Spleen (tissue), 11 donors: ENCODE measurements around the gene AFDN. TPM values are rescaled to one million over a fixed set of nuclear protein-coding genes. Genes with fewer than 3 reads are reported as not detected.

Experiments used
- DNase-seq: peaks from one replicate; pipeline ENCODE4 v3.0.0-alpha.2; 2020
- H3K27ac ChIP-seq, 8 donors: fragments of 200-600 bp; sonication (generic) in 7 of 8; 1 replicate in 4 of 8; 2 replicates in 4 of 8; pipeline versions ENCODE4 v1.5.0 to v1.8.0; 2016 to 2021; ENCODE audit warnings: inconsistent platforms in 4 of 8, mild to moderate bottlenecking in 4 of 8, moderate library complexity in 1 of 8
- H3K27me3 ChIP-seq, 7 donors: fragments of 200-600 bp; sonication (generic) in 6 of 7; replicated peaks in 1 of 7; 1 replicate in 4 of 7; 2 replicates in 3 of 7; pipeline versions ENCODE4 v1.5.0 to v1.8.0; 2016 to 2021; ENCODE audit warnings: inconsistent platforms in 3 of 7, mild to moderate bottlenecking in 1 of 7
- H3K36me3 ChIP-seq, 6 donors: fragments of 200-600 bp; sonication (generic) in 5 of 6; 1 replicate in 4 of 6; 2 replicates in 2 of 6; pipeline versions ENCODE4 v1.5.0 to v1.8.0; 2016 to 2021; ENCODE audit warnings: inconsistent platforms in 2 of 6
- H3K4me1 ChIP-seq, 6 donors: fragments of 200-600 bp; sonication (generic) in 5 of 6; 1 replicate in 3 of 6; 2 replicates in 3 of 6; pipeline versions ENCODE4 v1.5.0 to v1.8.0; 2016 to 2021; ENCODE audit warnings: inconsistent platforms in 3 of 6
- H3K4me3 ChIP-seq, 8 donors: fragments of 200-600 bp; sonication (generic) in 7 of 8; 1 replicate in 4 of 8; 2 replicates in 4 of 8; pipeline versions ENCODE4 v1.5.0 to v1.8.0; 2016 to 2021; ENCODE audit warnings: inconsistent platforms in 4 of 8, mild to moderate bottlenecking in 4 of 8, moderate library complexity in 2 of 8
- H3K9me3 ChIP-seq, 8 donors: fragments of 200-600 bp; sonication (generic) in 7 of 8; 1 replicate in 4 of 8; 2 replicates in 4 of 8; pipeline versions ENCODE4 v1.5.0 to v1.8.0; 2016 to 2021; ENCODE audit warnings: inconsistent platforms in 4 of 8
- CTCF ChIP-seq, 11 experiments: fragments of 200-600 bp in 7 of 11; fragments of 450-650 bp in 4 of 11; sonication (generic) in 4 of 11; IDR thresholded peaks in 8 of 11; conservative IDR thresholded peaks in 3 of 11; 1 replicate in 7 of 11; 2 replicates in 4 of 11; pipeline versions ENCODE4 v1.4.0 to v1.8.0; 2016 to 2021; ENCODE audit warnings: antibody characterized with exemption in 11 of 11, inconsistent platforms in 4 of 11, mild to moderate bottlenecking in 1 of 11
- POLR2A ChIP-seq, 3 donors: fragments of 450-650 bp; IDR thresholded peaks; one replicate each; pipeline ENCODE4 v1.5.1; 2017; ENCODE audit warnings: antibody characterized with exemption in 3 of 3, mild to moderate bottlenecking in 1 of 3
- POLR2AphosphoS5 ChIP-seq, 3 donors: sonication (generic); formaldehyde crosslinking; IDR thresholded peaks; one replicate each; pipeline ENCODE4 v1.5.1; 2017; ENCODE audit warnings: antibody characterized with exemption in 3 of 3
- WGBS, 5 donors: extraction: QIAGEN DNeasy Blood & Tissue Kit in 3 of 5; methylation state at CpG; one replicate each; pipeline versions ENCODE4 v1.1.5 to v1.1.7; 2013 to 2018; 5-methylcytosine and 5-hydroxymethylcytosine counted together
- intact Hi-C: fragments of 100-400 bp; cut with DNase I; formaldehyde crosslinking; loops from one replicate; pipeline ENCODE4 v1.15.0; 2023; ENCODE audit warnings: low total_unique reads
- polyA plus RNA-seq, 3 donors: library from polyadenylated mRNA; stranded (reverse); fragments of 200-250 nt; gene quantifications; one replicate each; pipeline ENCODE4 v1.2.1, GENCODE V29; 2013
- total RNA-seq, 7 donors: library from RNA; depleted of rRNA in 3 of 7; stranded (reverse); fragments of >200 nt in 3 of 7; fragmentation: NEBNext Ultra II Directional in 4 of 7; extraction: Animal tissue kit (Norgen Biotek cat#: 25700) in 4 of 7; gene quantifications; one replicate each; pipeline versions ENCODE4 v1.1.0 to v1.2.1, GENCODE V29; 2016 to 2021
- donor health status: healthy with polysubstance abuse.
- donor health status: DM: no; HTN: no; CAD: no; lungs with moderate emphysema.
- donor health status: DM: no; HTN: no; CAD: no.
- donor health status: Bipolar disorder and iron deficiency.
- donor health status: healthy.
- donor health status: DM: no; HTN: no; CAD: no.
- donor health status: DM: yes; HTN: yes; CAD: no.

The AFDN gene
- total and polyA plus RNA-seq, 10 donors: 7.4 to 148 (median 102) TPM

GRCh38 chr6:167793421-167793820 is 33.3 kb upstream of the AFDN start:
- Histone ChIP-seq H3K27me3 (peaks cover 0 to 45% (median 12%) of the 10 kb centered on the region in 7 donors), H3K9me3 (no peaks in the 10 kb centered on the region), H3K36me3 (no peaks in the 10 kb centered on the region), H3K27ac (no peak overlapping the region), H3K4me1 (peaks cover 0 to 24% (median 14%) of the 10 kb centered on the region in 6 donors), H3K4me3 (no peak overlapping the region)
- TF ChIP-seq CTCF (IDR thresholded peaks at IDR 0.05 in 8 of 11, conservative IDR thresholded peaks at IDR 0.05 in 3 of 11) (no peak), POLR2AphosphoS5 (IDR thresholded peaks at IDR 0.05) (no peak), POLR2A (IDR thresholded peaks at IDR 0.05) (no peak)
- no peak for DNase-seq
- WGBS, 5 donors: 52 to 77% (median 72%) methylated on average over 9 of the region's 9 CpGs
- intact Hi-C loops: no loop called here

DNA sequence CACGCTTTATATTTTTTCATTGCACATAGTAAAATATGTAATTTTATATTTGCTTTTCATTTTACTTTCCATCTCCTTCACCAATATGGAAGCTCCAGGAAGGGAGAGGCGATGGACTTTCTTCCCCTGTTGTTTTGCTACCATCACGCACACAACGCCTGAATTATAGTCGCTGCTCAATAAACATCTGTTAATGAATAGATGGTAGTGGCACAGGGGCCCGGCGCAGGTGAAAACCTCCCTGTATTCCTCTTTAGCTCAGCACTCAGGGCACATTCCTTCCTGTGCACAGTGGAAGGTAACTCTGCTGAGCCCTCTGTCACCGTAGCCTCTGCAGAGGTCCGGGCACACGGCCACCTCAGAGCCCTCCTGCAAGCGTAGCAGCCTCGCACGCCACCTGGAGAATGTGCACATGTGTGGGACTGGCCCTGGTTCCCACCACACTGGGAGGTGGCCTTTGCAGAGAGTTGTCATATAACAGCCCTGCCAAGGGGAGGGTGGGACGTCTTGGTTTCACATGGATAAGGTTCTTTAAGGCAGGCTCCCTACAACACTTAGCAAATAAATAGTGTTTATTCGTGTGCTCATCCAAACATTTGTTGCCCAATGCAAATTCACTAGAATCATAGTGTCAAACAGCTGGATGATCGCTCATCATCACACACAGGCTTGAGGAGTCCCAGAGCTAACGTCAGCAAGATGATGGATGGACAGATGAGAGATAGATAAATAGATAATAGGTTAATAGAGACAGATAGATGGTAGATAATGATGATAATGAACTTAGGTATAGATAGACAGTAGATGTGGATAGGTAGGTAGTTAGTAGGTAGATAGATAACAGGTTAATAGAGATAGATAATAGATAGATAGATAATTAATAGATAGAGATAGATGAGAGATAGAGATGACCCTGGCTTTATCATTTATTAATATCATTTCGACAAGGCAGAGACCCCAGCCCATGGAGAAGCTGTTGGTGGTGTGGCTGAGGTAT is 32.3 kb upstream of the AFDN start:
- Histone ChIP-seq H3K4me3 (no peak overlapping the region), H3K27me3 (peaks cover 0 to 52% (median 12%) of the 10 kb centered on the region in 7 donors), H3K4me1 (peaks cover 0 to 24% (median 14%) of the 10 kb centered on the region in 6 donors), H3K27ac (no peak overlapping the region), H3K36me3 (no peaks in the 10 kb centered on the region), H3K9me3 (no peaks in the 10 kb centered on the region)
- WGBS, 5 donors: 85 to 93% (median 91%) methylated on average over 15 to 18 of the region's 18 CpGs
- DNase-seq: peak; percentile 39
- no peak for TF ChIP-seq POLR2A (IDR thresholded peaks at IDR 0.05)
- TF ChIP-seq CTCF (IDR thresholded peaks at IDR 0.05 in 8 of 11, conservative IDR thresholded peaks at IDR 0.05 in 3 of 11): no peak
- no peak for TF ChIP-seq POLR2AphosphoS5 (IDR thresholded peaks at IDR 0.05)
- intact Hi-C loops: no loop called here

GRCh38 chr6:167795321-167795811 is 31.3 kb upstream of the AFDN start:
- Histone ChIP-seq H3K4me3 (peak overlapping the region in 1 of 8 donors; percentile 28), H3K9me3 (no peaks in the 10 kb centered on the region), H3K4me1 (peaks cover 0 to 24% (median 14%) of the 10 kb centered on the region in 6 donors), H3K36me3 (no peaks in the 10 kb centered on the region), H3K27me3 (peaks cover 0 to 54% (median 12%) of the 10 kb centered on the region in 7 donors), H3K27ac (no peak overlapping the region)
- TF ChIP-seq POLR2A (IDR thresholded peaks at IDR 0.05) (no peak), CTCF (IDR thresholded peaks at IDR 0.05 in 8 of 11, conservative IDR thresholded peaks at IDR 0.05 in 3 of 11) (no peak), POLR2AphosphoS5 (IDR thresholded peaks at IDR 0.05) (no peak)
- intact Hi-C loops: no loop called here
- DNase-seq: peak; percentile 67
- 32 to 48% (median 40%) methylated on average over 17 of the region's 17 CpGs for WGBS, 5 donors

- no peak for DNase-seq
- intact Hi-C loops: no loop called here
These were observed 30.9 kb upstream of the AFDN start for GRCh38 chr6:167795874-167796191.

More at GRCh38 chr6:167795874-167796191, 30.9 kb upstream of the AFDN start:
- H3K27me3 ChIP-seq: peaks cover 0 to 57% (median 12%) of the 10 kb centered on the region in 7 donors
- no peak for TF ChIP-seq POLR2A (IDR thresholded peaks at IDR 0.05)
- TF ChIP-seq CTCF (IDR thresholded peaks at IDR 0.05 in 8 of 11, conservative IDR thresholded peaks at IDR 0.05 in 3 of 11): no peak
- no peak for TF ChIP-seq POLR2AphosphoS5 (IDR thresholded peaks at IDR 0.05)
- H3K4me1 ChIP-seq: peaks cover 0 to 24% (median 14%) of the 10 kb centered on the region in 6 donors
- peak overlapping the region in 1 of 8 donors; percentile 28 for H3K27ac ChIP-seq
- H3K9me3 ChIP-seq: no peaks in the 10 kb centered on the region
- peak overlapping the region in 5 of 8 donors; percentile 28 to 60 (median 35) for H3K4me3 ChIP-seq
- WGBS, 5 donors: 59 to 86% (median 74%) methylated on average over 5 to 10 of the region's 10 CpGs
- no peaks in the 10 kb centered on the region for H3K36me3 ChIP-seq
